HepG2 (cell line): ENCODE measurements around the gene CXCL6. TPM values are rescaled to one million over a fixed set of nuclear protein-coding genes. Genes with fewer than 3 reads are reported as not detected.

Experiments
- CHD4 ChIP-seq: fragments of 200-600 bp; sonication (generic); IDR thresholded peaks from 2 replicates; pipeline ENCODE4 v1.7.0; 2017; ENCODE audit warnings: mild to moderate bottlenecking, low read length, borderline replicate concordance
- ETV5 ChIP-seq: IDR thresholded peaks from 2 replicates; pipeline ENCODE4 v1.6.1; 2018; ENCODE audit warnings: missing biosample characterization, missing genetic modification reagents, inconsistent platforms, borderline replicate concordance
- HOXA3 ChIP-seq: sonication (generic); formaldehyde crosslinking; IDR thresholded peaks from 2 replicates; pipeline ENCODE4 v1.5.0; 2020; ENCODE audit warnings: missing genetic modification reagents
- JUN ChIP-seq: sonication (generic); formaldehyde crosslinking; IDR thresholded peaks from 2 replicates; pipeline ENCODE4 v1.4.0; 2020; ENCODE audit warnings: mild to moderate bottlenecking, missing genetic modification reagents
- MBNL3 ChIP-seq: fragments of 250-450 bp; sonication (Bioruptor Pico); conservative IDR thresholded peaks from 2 replicates; pipeline ENCODE4 v1.8.0; 2022; ENCODE audit warnings: mild to moderate bottlenecking, inconsistent platforms
- MYC ChIP-seq: sonication (generic); formaldehyde crosslinking; IDR thresholded peaks from 2 replicates; pipeline ENCODE4 v1.9.0; 2021; ENCODE audit warnings: missing genetic modification reagents, borderline replicate concordance
- NFYC ChIP-seq: IDR thresholded peaks from 2 replicates; pipeline ENCODE4 v1.6.1; 2016; ENCODE audit warnings: missing genetic modification reagents, missing compliant biosample characterization
- RERE ChIP-seq: IDR thresholded peaks from 2 replicates; pipeline ENCODE4 v1.6.1; 2016; ENCODE audit warnings: low read depth, missing genetic modification reagents, missing compliant biosample characterization
- ZFP1 ChIP-seq: IDR thresholded peaks from 2 replicates; pipeline ENCODE4 v1.6.1; 2016
- ZFY ChIP-seq: sonication (generic); formaldehyde crosslinking; IDR thresholded peaks from 2 replicates; pipeline ENCODE4 v1.4.0; 2020; ENCODE audit warnings: missing genetic modification reagents
- ZNF570 ChIP-seq: sonication (generic); formaldehyde crosslinking; IDR thresholded peaks from 2 replicates; pipeline ENCODE4 v1.4.0; 2020; ENCODE audit warnings: mild to moderate bottlenecking, missing genetic modification reagents, borderline replicate concordance
- ZNF781 ChIP-seq: sonication (generic); formaldehyde crosslinking; IDR thresholded peaks from 2 replicates; pipeline ENCODE4 v1.5.1; 2020; ENCODE audit warnings: borderline replicate concordance, mild to moderate bottlenecking, missing genetic modification reagents; ENCODE audit errors: not compliant biosample characterization
- ZSCAN31 ChIP-seq: sonication (generic); formaldehyde crosslinking; IDR thresholded peaks from 2 replicates; pipeline ENCODE4 v1.5.0; 2020; ENCODE audit warnings: low read depth, mild to moderate bottlenecking, missing genetic modification reagents
- polyA plus RNA-seq, 8 experiments: library from polyadenylated mRNA; depleted of rRNA in 3 of 8; stranded (reverse) in 7 of 8; unstranded in 1 of 8; fragments of >200 nt; fragmentation: Illumina TruSeq in 4 of 8; extraction: Trizol in 4 of 8; gene quantifications; 2 replicates each; pipeline versions ENCODE4 v1.2.1 to v1.2.3, GENCODE V29; 2011 to 2016; ENCODE audit warnings: low read depth in 4 of 8, missing spikeins in 1 of 8, mixed read lengths in 1 of 8; ENCODE audit not compliant: insufficient read depth in 1 of 8
- total RNA-seq, 5 experiments: library from RNA; depleted of rRNA; stranded (reverse); fragments of >200 nt; fragmentation: Illumina TruSeq; extraction: Trizol; gene quantifications; 2 replicates each; pipeline ENCODE4 v1.2.3, GENCODE V29; 2016; ENCODE audit warnings: low read depth in 1 of 5
- TF ChIP-seq, protein P1 (sequence below): sonication (generic); formaldehyde crosslinking; IDR thresholded peaks from 2 replicates; pipeline ENCODE4 v1.9.0; 2021; ENCODE audit warnings: missing genetic modification reagents, mild to moderate bottlenecking, borderline replicate concordance
- TF ChIP-seq, protein P2 (sequence below): IDR thresholded peaks from 2 replicates; pipeline ENCODE4 v1.6.1; 2016

The CXCL6 gene
- total and polyA plus RNA-seq, 2 of the 13 experiments (the other 11 are each of a cell fraction or from before 2014, with no cell fraction given) = not detected

- TF ChIP-seq RERE (CRISPR knock-in tag) (no peak), MBNL3 (CRISPR knock-in tag) (no peak), ZFP1 (CRISPR knock-in tag) (no peak), ZNF781 (CRISPR knock-in tag) (no peak), MYC (CRISPR knock-in tag) (no peak), ETV5 (no peak), CHD4 (no peak), NFYC (CRISPR knock-in tag) (no peak), JUN (CRISPR knock-in tag) (no peak), ZNF570 (no peak), ZSCAN31 (CRISPR knock-in tag) (no peak), ZFY (CRISPR knock-in tag) (no peak), HOXA3 (CRISPR knock-in tag) (no peak)
- TF ChIP-seq, protein P1, sequence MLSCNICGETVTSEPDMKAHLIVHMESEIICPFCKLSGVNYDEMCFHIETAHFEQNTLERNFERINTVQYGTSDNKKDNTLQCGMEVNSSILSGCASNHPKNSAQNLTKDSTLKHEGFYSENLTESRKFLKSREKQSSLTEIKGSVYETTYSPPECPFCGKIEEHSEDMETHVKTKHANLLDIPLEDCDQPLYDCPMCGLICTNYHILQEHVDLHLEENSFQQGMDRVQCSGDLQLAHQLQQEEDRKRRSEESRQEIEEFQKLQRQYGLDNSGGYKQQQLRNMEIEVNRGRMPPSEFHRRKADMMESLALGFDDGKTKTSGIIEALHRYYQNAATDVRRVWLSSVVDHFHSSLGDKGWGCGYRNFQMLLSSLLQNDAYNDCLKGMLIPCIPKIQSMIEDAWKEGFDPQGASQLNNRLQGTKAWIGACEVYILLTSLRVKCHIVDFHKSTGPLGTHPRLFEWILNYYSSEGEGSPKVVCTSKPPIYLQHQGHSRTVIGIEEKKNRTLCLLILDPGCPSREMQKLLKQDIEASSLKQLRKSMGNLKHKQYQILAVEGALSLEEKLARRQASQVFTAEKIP = no peak
- TF ChIP-seq, protein P2, sequence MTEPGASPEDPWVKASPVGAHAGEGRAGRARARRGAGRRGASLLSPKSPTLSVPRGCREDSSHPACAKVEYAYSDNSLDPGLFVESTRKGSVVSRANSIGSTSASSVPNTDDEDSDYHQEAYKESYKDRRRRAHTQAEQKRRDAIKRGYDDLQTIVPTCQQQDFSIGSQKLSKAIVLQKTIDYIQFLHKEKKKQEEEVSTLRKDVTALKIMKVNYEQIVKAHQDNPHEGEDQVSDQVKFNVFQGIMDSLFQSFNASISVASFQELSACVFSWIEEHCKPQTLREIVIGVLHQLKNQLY (CRISPR knock-in tag) = no peak
Observed at GRCh38 chr4:73803213-73803612, 33.3 kb upstream of the CXCL6 start (continued).
